ENCODE data around the gene BCL2. TPM values are rescaled to one million over a fixed set of nuclear protein-coding genes. Genes with fewer than 3 reads are reported as not detected.

The BCL2 gene
- total and polyA plus RNA-seq, 7 donors, result 1.1 to 27.0 (median 8.9) TPM

DNA sequence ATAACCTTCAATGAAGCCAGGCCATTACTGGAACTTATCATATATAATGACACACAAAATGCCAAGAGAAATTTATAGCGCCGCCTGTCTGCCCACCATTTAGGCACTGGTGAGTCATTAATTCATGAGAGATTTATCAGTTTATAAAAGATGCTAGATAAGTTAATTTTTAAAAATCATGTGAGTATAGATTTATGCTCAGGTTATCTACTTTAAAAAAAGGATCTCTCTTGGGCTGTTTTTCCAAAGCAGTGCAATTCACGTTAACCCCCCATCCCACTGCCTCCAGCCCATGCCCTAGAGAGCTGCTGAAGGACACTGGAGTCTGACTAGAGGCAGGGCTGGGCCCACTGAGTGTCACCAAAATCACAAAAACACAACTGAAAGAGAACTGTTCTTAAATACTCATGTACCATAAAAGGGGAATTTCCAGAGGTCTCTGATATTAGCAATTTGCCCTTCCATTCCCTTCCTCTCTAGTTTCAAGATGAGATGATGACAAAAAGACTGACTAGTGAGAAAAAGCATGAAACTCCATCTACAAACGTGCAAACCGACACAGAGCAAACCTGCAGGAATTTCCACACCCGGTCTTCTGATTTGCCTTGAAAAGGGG lies 160.8 kb downstream of the BCL2 start:
- intact Hi-C loops (cut with DNase I), result loop anchor here in 1 of 2 donors (5.0 kb wide), 5 partner anchors 34 to 159 kb away; partner anchors contain the start of gene BCL2
- 88 to 93% (median 88%) methylated on average over 6 of the region's 6 CpGs for WGBS, 3 donors
- Histone ChIP-seq H3K36me3 (ENCODE audit: insufficient read depth in 1 of 2, low read depth in 1 of 2) (no peaks in the 10 kb centered on the region), H3K9me3 (no peaks in the 10 kb centered on the region), H3K27ac (peak overlapping the region; percentile 82), H3K4me1 (peaks cover 55% of the 10 kb centered on the region), H3K4me3 (no peak overlapping the region), H3K27me3 (ENCODE audit: insufficient read depth in 3 of 3, low read length in 2 of 3) (no peaks in the 10 kb centered on the region)
- no peak for TF ChIP-seq CTCF (IDR thresholded peaks at IDR 0.05)
- no peak for ATAC-seq
- DNase-seq, result no peak

DNA sequence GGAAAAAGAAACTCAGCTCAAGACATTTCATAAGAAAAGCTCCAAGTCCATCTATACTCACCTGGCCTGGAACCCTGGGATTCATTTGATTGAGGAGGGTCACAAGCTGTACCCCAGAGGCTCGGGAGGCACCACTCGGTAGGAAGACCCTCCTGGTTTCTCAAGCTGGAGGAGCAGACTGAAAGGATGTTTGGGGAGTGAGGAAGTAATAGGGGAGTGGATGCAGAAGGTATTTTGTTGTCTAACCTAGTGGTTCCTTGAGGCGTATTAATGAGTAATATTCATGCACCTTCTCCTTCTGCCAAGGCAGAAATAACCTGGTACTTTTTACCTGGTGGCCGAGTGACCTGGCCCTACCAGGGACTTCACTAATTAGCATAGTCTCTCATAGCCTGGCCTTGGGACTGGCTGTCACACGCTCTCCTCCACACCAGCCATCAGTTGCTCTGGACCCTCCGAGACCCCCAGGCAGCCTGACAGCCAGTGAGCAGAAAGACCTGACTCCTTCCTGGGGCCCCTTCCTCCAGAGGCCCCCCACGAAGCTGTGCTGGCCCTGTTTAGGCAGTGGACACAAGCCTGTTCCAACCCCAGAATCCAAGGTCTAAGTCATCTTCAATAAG lies 161.4 kb downstream of the BCL2 start:
- intact Hi-C loops (cut with DNase I), result loop anchor here in 1 of 2 donors (5.0 kb wide), 5 partner anchors 34 to 159 kb away; partner anchors contain the start of gene BCL2
- Histone ChIP-seq H3K4me1 (peaks cover 55% of the 10 kb centered on the region), H3K27ac (peak overlapping the region; percentile 82), H3K9me3 (no peaks in the 10 kb centered on the region), H3K36me3 (ENCODE audit: insufficient read depth in 1 of 2, low read depth in 1 of 2) (no peaks in the 10 kb centered on the region), H3K27me3 (ENCODE audit: insufficient read depth in 3 of 3, low read length in 2 of 3) (no peaks in the 10 kb centered on the region), H3K4me3 (peak overlapping the region; percentile 3)
- DNase-seq (no peak), ATAC-seq (no peak)
- WGBS, 3 donors, result 75 to 77% (median 77%) methylated on average over 7 of the region's 7 CpGs
- no peak for TF ChIP-seq CTCF (IDR thresholded peaks at IDR 0.05)

- 53 to 70% (median 55%) methylated on average over 15 of the region's 15 CpGs for WGBS, 3 donors
- no peak for TF ChIP-seq CTCF (IDR thresholded peaks at IDR 0.05)
Measured at GRCh38 chr18:63157293-63158011, 162.1 kb downstream of the BCL2 start.

GRCh38 chr18:63155910-63156773 lies 163.4 kb downstream of the BCL2 start:
- intact Hi-C loops (cut with DNase I), result loop anchor here in 1 of 2 donors (5.0 kb wide), 5 partner anchors 36 to 161 kb away; partner anchors contain the start of gene BCL2
- 32 to 44% (median 34%) methylated on average over 13 to 14 of the region's 14 CpGs for WGBS, 3 donors
- Histone ChIP-seq H3K4me1 (peaks cover 42% of the 10 kb centered on the region), H3K36me3 (ENCODE audit: insufficient read depth in 1 of 2, low read depth in 1 of 2) (no peaks in the 10 kb centered on the region), H3K4me3 (peak overlapping the region; percentile 54), H3K27ac (peak overlapping the region; percentile 82), H3K27me3 (ENCODE audit: insufficient read depth in 3 of 3, low read length in 2 of 3) (no peaks in the 10 kb centered on the region), H3K9me3 (no peaks in the 10 kb centered on the region)
- ATAC-seq (peak in 3 of 4 donors; percentile 3 to 13 (median 10)), DNase-seq (no peak)
- no peak for TF ChIP-seq CTCF (IDR thresholded peaks at IDR 0.05)

More at GRCh38 chr18:63157293-63158011, 162.1 kb downstream of the BCL2 start:
- DNase-seq, result no peak
- Histone ChIP-seq H3K9me3 (no peaks in the 10 kb centered on the region), H3K4me3 (peak overlapping the region; percentile 3), H3K4me1 (peaks cover 49% of the 10 kb centered on the region), H3K36me3 (ENCODE audit: insufficient read depth in 1 of 2, low read depth in 1 of 2) (no peaks in the 10 kb centered on the region), H3K27me3 (ENCODE audit: insufficient read depth in 3 of 3, low read length in 2 of 3) (no peaks in the 10 kb centered on the region), H3K27ac (peak overlapping the region; percentile 82)
- peak in 1 of 4 donors; percentile 50 for ATAC-seq
- intact Hi-C loops (cut with DNase I), result loop anchor here in 1 of 2 donors (5.0 kb wide), 5 partner anchors 35 to 160 kb away; partner anchors contain the start of gene BCL2
